BJ (cell line): ENCODE results near the gene LIN52. TPM values are rescaled to one million over a fixed set of nuclear protein-coding genes. Genes with fewer than 3 reads are reported as not detected.

Experiments
- CTCF ChIA-PET: fragments of 350-600 bp; formaldehyde crosslinking; extraction: SDS; loops from one replicate; lab custom pipeline; 2021; ENCODE audit warnings: antibody characterized with exemption, inconsistent platforms; lab: Yijun Ruan, JAX
- POLR2A ChIA-PET: fragments of 300-600 bp; sonication (Branson Sonifier 250); formaldehyde crosslinking; extraction: SDS; loops from one replicate; lab custom pipeline; 2021; ENCODE audit warnings: antibody characterized with exemption; lab: Charles Lee
- DNase-seq: peaks from one replicate; pipeline ENCODE4 v3.0.0-alpha.2; 2011; ENCODE audit warnings: low read depth
- H3K27me3 ChIP-seq: 2 replicates; pipeline ENCODE4 v1.6.0; 2011; ENCODE audit warnings: low read length; ENCODE audit not compliant: control insufficient read depth, insufficient read depth
- H3K36me3 ChIP-seq: 2 replicates; pipeline ENCODE4 v1.5.1; 2011; ENCODE audit warnings: low read length; ENCODE audit not compliant: control insufficient read depth, insufficient read depth
- H3K4me3 ChIP-seq: 2 replicates; pipeline ENCODE4 v1.5.1; 2011; ENCODE audit warnings: low read depth, mild to moderate bottlenecking, control low read depth, low read length
- CTCF ChIP-seq: IDR thresholded peaks from 2 replicates; pipeline ENCODE4 v1.5.1; 2011; ENCODE audit warnings: low read depth, mild to moderate bottlenecking, control low read depth, inconsistent platforms, low read length, moderate library complexity; ENCODE audit not compliant: insufficient read depth
- polyA plus RNA-seq: library from polyadenylated mRNA; depleted of rRNA; stranded (reverse); fragments of >200 nt; gene quantifications from 2 replicates; pipeline ENCODE4 v1.2.3, GENCODE V29; 2011

The LIN52 gene
- polyA plus RNA-seq, 1 experiment: 7.4 TPM

GRCh38 chr14:74155287-74155686 lies 70.5 kb downstream of the LIN52 start:
- Histone ChIP-seq H3K4me3 (no peak overlapping the region), H3K36me3 (no peaks in the 10 kb centered on the region), H3K27me3 (no peaks in the 10 kb centered on the region)
- ChIA-PET POLR2A (no interaction called here), CTCF (no interaction called here)
- no peak for TF ChIP-seq CTCF
- no peak for DNase-seq

GRCh38 chr14:74155749-74156148 lies 71.0 kb downstream of the LIN52 start:
- no peak overlapping the region for H3K4me3 ChIP-seq
- no peak for DNase-seq
- ChIA-PET POLR2A (no interaction called here), CTCF (no interaction called here)
- H3K36me3 ChIP-seq: no peaks in the 10 kb centered on the region
- H3K27me3 ChIP-seq: no peaks in the 10 kb centered on the region
- no peak for TF ChIP-seq CTCF

- DNase-seq: no peak
- H3K27me3 ChIP-seq: no peaks in the 10 kb centered on the region
Observed at GRCh38 chr14:74160763-74161162, 76.0 kb downstream of the LIN52 start.

GRCh38 chr14:74161526-74162158 lies 76.9 kb downstream of the LIN52 start:
- ChIA-PET CTCF (no interaction called here), POLR2A (no interaction called here)
- no peak for DNase-seq
- no peak for TF ChIP-seq CTCF
- Histone ChIP-seq H3K27me3 (no peaks in the 10 kb centered on the region), H3K36me3 (peaks cover 1% of the 10 kb centered on the region; the same call in 1 of the 2 replicates), H3K4me3 (no peak overlapping the region)

More at GRCh38 chr14:74160763-74161162, 76.0 kb downstream of the LIN52 start:
- H3K36me3 ChIP-seq: peaks cover 1% of the 10 kb centered on the region; the same call in 1 of the 2 replicates
- H3K4me3 ChIP-seq: no peak overlapping the region
- no peak for TF ChIP-seq CTCF
- CTCF ChIA-PET: no interaction called here
- POLR2A ChIA-PET: no interaction called here

GRCh38 chr14:74169906-74170305 lies 85.2 kb downstream of the LIN52 start:
- ChIA-PET CTCF (interaction anchor here (0.7 kb wide), 1 partner anchor 61 kb away, joined by 3 read pairs; no protein-coding TSS in a partner anchor), POLR2A (no interaction called here)
- H3K27me3 ChIP-seq: no peaks in the 10 kb centered on the region
- no peaks in the 10 kb centered on the region for H3K36me3 ChIP-seq
- TF ChIP-seq CTCF: no peak
- H3K4me3 ChIP-seq: no peak overlapping the region
- DNase-seq: no peak
